ENCODE results near the gene PCSK6.

Gene PCSK6

GRCh38 chr15:101398247-101398646, 91.3 kb downstream of the PCSK6 start:
- Mint-ChIP-seq H3K27me3 (ENCODE audit: low read depth) (peaks cover 14% of the 10 kb centered on the region), H3K9me3 (peaks cover 4% of the 10 kb centered on the region), H3K36me3 (ENCODE audit: low read depth) (no peaks in the 10 kb centered on the region), H3K27ac (no peak overlapping the region), H3K4me3 (no peak overlapping the region), H3K4me1 (peaks cover 28% of the 10 kb centered on the region)
- TF ChIP-seq CTCF (IDR thresholded peaks at IDR 0.05; ENCODE audit: unreplicated experiment in 3 of 3), result no peak

GRCh38 chr15:101397521-101398003, 91.9 kb downstream of the PCSK6 start:
- Mint-ChIP-seq H3K4me3 (no peak overlapping the region), H3K27ac (no peak overlapping the region), H3K9me3 (peaks cover 4% of the 10 kb centered on the region), H3K4me1 (peaks cover 28% of the 10 kb centered on the region), H3K36me3 (ENCODE audit: low read depth) (no peaks in the 10 kb centered on the region), H3K27me3 (ENCODE audit: low read depth) (peaks cover 14% of the 10 kb centered on the region)
- no peak for TF ChIP-seq CTCF (IDR thresholded peaks at IDR 0.05; ENCODE audit: unreplicated experiment in 3 of 3)

GRCh38 chr15:101396484-101397261, 92.8 kb downstream of the PCSK6 start:
- no peak overlapping the region for H3K27ac Mint-ChIP-seq
- H3K27me3 Mint-ChIP-seq (ENCODE audit: low read depth), result peaks cover 18% of the 10 kb centered on the region
- peaks cover 28% of the 10 kb centered on the region for H3K4me1 Mint-ChIP-seq
- H3K36me3 Mint-ChIP-seq (ENCODE audit: low read depth), result no peaks in the 10 kb centered on the region
- peaks cover 4% of the 10 kb centered on the region for H3K9me3 Mint-ChIP-seq
- H3K4me3 Mint-ChIP-seq, result no peak overlapping the region
- no peak for TF ChIP-seq CTCF (IDR thresholded peaks at IDR 0.05; ENCODE audit: unreplicated experiment in 3 of 3)

GRCh38 chr15:101394654-101395053, 94.9 kb downstream of the PCSK6 start:
- no peak for TF ChIP-seq CTCF (IDR thresholded peaks at IDR 0.05; ENCODE audit: unreplicated experiment in 3 of 3)
- Mint-ChIP-seq H3K36me3 (ENCODE audit: low read depth) (no peaks in the 10 kb centered on the region), H3K27me3 (ENCODE audit: low read depth) (peaks cover 26% of the 10 kb centered on the region), H3K4me1 (peaks cover 28% of the 10 kb centered on the region), H3K4me3 (no peak overlapping the region), H3K9me3 (no peaks in the 10 kb centered on the region), H3K27ac (peak overlapping the region in 1 of 3 experiments; percentile 66)

- no peak for TF ChIP-seq CTCF (IDR thresholded peaks at IDR 0.05; ENCODE audit: unreplicated experiment in 3 of 3)
- H3K36me3 Mint-ChIP-seq (ENCODE audit: low read depth), result no peaks in the 10 kb centered on the region
- H3K9me3 Mint-ChIP-seq, result no peaks in the 10 kb centered on the region
- no peak overlapping the region for H3K4me3 Mint-ChIP-seq
- H3K4me1 Mint-ChIP-seq, result peaks cover 28% of the 10 kb centered on the region
- H3K27ac Mint-ChIP-seq, result no peak overlapping the region
- H3K27me3 Mint-ChIP-seq (ENCODE audit: low read depth), result peaks cover 21% of the 10 kb centered on the region
Observed at GRCh38 chr15:101394056-101394630, 95.4 kb downstream of the PCSK6 start.

Data from nephron (organoid).